ENCODE results near the gene NPAS1.

The NPAS1 gene

DNA sequence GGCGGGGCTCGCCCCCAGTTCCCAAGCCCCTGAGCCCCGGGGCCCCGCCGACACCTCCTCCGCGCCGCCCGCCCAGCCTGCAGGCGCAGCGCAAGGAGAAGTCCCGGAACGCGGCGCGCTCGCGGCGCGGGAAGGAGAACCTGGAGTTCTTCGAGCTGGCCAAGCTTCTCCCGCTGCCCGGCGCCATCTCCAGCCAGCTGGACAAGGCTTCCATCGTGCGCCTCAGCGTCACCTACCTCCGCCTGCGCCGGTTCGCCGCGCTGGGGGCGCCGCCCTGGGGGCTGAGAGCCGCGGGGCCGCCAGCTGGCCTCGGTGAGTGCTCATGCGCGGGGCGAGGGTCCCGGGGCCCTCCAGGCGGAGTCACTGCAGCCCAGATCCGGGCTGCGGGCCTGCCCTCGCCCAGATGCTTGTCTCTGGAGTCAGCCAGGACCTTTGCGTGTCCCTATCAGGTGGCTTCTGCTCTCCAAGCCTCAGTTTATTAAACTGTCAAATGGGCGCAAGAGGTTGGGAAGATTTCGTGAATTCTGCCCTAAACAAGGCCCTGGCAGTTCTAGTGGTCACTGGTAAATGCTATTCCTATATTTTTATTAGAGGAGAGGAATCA lies 2.0 kb downstream of the NPAS1 start:
- no peak for DNase-seq

DNA sequence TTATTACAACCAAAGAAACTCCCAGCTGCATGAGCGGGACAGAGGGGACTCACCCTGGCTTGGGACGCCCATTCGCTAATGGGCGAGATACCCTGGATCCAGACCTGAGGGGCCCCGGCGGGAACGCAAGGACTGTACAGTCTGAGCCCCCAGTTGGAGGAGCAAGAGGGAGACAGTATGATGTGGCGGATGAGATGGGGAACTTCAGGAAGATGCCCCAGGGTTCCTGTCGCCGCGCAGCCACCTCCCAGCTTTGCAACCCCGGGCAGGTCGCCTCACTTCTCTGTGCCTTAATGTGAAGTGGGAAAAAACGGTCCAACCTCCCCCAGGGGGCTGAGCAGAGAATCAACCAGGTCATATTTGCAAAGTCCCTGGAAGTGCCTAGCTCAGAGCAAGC lies 2.5 kb downstream of the NPAS1 start:
- DNase-seq: no peak

DNA sequence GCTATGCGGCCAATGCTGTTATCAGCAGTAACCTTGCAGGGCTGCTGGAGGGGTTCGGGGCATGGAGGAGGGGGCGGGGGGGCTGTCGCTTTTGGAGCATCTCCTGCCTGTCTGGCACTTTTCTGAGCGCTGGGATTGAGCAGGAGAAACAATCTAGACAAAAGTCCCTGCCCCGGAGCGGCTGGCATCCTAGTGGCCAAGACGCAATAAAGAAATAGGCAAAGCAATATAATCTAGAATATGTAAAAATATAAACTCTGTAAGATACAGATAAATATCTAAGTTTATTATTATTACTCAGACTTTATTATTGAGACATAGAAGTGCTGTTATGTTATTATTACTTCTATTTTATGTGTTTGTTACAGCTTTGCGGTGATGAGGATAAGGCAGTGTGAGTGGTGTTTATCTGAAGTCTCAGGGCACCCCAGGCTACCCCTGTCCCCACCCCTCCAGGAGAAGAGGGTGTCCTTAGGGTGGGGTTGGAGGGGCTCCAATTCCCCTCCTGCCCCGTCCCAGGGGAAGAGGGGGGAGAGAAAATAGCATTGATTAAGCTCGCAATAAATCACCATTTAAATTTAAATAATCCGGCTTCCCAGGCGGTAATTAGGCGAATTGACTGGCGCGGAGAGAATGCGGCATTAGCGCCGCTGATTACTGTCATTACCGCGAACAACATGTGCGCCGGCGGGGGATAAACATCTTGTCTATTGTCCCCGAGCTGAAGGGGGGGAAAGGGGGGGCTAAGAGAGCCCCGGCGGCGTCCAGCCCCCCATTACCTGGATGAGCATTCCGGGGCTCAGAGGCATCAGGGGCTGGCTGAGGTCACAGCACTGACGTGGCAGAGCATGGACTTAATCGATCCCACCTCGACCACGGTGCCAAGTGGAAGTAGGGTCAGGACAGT lies 3.2 kb downstream of the NPAS1 start:
- DNase-seq: peak; percentile 56

DNA sequence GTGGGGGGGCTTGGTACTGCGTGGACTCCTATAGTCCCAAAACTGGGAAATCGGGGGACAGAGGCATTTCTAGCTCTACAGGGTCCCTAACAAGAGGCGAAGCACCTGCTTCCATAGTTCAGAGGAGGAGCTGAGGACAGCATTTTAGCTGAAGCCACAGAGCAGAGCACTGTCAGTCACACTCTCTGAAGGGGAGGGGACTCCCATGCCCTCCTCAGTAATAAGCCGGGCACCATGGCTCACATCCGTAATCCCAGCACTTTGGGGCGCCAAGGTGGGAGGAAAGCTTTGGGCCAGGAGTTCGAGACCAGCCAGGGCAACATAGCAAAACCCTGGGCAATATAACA lies 3.8 kb downstream of the NPAS1 start:
- no peak for DNase-seq

DNA sequence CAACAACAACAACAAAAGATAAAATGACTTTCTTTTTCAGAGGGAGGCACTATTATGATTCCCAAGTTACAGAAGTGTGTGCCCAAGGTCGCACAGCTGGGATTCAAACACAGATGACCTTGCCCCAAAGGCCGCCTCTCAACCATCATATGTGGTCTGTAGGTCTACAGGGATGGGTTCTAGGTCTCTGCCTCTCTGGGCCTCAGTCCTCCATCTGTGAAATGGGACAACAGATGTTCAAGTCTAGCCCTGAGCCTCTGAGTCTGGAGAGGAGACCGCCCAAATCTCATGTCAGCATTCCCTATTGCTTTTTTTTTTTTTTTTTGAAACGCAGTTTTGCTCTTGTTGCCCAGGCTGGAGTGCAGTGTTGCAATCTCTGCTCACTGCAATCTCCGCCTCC lies 4.9 kb downstream of the NPAS1 start:
- no peak for DNase-seq

- DNase-seq: no peak
Measured at GRCh38 chr19:47026156-47026555, 6.5 kb downstream of the NPAS1 start.

- DNase-seq: no peak
Measured at GRCh38 chr19:47026889-47027288, 7.3 kb downstream of the NPAS1 start.

- no peak for DNase-seq
Measured at GRCh38 chr19:47027586-47028088, 8.0 kb downstream of the NPAS1 start.

GRCh38 chr19:47028195-47028601 lies 8.6 kb downstream of the NPAS1 start:
- peak; percentile 36 for DNase-seq

DNA sequence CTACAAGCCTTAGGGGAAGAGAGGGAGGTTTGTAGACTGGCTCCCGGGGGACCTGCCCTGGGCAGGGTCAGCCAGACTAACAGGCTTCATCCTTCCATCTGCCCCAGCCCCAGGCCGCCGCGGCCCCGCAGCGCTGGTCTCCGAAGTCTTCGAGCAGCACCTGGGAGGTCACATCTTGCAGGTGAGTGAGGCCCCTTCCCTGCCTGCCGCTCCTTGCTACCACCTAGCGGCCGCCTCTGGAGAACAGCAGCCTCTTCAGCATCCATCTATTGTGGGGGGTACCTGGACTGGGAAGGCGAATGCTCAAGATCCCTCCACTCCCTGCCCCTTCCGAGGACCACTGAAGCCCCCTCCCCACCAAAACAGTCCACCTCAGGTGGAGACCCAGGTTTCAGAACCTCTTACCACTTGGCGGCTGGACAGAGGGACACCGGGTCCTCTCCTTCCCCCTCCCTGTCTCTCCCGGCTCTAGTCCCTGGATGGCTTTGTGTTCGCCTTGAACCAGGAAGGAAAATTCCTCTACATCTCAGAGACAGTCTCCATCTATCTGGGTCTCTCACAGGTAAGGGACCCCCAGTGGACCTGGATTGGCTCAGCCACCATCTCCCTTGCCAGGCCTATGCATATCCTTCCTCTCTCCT lies 12.7 kb downstream of the NPAS1 start:
- DNase-seq: peak; percentile 43

DNA sequence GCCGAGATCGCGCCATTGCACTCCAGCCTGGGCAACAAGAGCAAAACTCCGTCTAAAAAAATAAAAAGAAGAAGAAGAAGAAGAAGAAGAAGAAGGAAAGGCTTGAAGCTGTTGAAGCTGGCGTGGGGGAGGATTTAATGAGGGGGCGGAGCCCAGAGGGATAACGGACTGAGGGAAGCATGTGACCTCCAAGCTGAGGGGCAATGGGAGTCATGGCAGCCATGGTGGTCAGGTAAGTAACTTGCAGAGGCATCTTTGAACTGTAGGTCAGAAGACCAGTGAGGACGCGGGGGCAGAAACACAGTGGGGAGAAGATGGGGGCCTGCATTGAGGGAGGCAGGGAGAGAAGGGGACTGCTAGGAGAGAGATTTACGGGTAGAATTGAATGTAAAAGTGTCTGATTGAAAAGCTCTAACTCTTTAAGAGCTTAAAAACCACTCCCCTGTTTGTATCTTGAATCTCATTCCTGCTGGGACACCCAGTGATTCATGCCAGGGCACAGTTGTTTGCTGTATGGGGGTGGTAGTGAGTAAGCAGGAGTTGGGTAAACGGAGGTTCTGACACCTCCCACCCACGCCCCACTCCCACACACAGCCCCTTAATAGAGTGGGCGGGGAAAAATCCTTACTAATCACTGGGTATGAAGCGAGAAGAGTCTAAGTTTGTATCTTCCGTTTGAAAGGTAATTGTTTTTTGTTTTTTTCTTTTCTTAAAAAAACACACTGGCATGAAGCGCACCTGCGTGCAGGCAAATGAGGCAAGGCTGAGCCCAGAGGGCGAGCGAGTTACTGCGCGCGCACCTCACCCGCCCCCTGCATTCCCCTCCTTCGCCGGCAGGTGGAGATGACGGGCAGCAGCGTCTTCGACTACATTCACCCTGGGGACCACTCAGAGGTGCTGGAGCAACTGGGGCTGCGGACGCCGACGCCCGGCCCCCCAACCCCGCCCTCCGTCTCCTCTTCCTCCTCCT lies 15.8 kb downstream of the NPAS1 start:
- DNase-seq: peak; percentile 77

- peak; percentile 67 for DNase-seq
Measured at GRCh38 chr19:47036097-47036651, 16.5 kb downstream of the NPAS1 start.

- DNase-seq: no peak
Measured at GRCh38 chr19:47037766-47038165, 18.1 kb downstream of the NPAS1 start.

DNA sequence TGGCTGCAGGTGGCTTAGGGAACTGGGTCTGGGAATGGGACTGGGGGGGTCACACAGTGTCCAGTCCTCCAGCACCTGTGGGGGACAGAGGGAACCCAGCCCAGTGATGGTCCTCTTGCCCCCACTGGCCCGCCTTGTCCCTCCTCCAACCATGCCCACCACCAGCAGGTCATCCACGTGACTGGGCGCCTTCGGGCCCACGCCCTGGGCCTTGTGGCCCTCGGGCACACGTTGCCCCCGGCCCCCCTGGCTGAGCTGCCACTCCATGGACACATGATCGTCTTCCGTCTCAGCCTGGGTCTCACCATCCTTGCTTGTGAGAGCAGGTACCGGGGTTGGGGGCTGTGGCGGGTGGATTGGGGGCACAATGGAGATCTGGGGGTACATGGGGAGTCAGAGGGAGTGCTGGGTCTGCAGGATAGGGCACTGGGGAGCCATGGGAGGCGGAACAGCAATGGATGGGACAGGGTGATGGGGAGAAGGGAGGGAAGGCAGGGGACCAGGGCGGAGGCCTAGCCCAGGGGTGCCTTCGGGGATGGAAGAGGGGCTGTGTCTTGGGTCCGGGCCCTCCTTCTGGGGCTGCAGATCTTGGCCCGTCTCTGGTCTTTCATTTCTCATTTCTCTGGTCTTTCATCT lies 19.7 kb downstream of the NPAS1 start:
- no peak for DNase-seq

DNA sequence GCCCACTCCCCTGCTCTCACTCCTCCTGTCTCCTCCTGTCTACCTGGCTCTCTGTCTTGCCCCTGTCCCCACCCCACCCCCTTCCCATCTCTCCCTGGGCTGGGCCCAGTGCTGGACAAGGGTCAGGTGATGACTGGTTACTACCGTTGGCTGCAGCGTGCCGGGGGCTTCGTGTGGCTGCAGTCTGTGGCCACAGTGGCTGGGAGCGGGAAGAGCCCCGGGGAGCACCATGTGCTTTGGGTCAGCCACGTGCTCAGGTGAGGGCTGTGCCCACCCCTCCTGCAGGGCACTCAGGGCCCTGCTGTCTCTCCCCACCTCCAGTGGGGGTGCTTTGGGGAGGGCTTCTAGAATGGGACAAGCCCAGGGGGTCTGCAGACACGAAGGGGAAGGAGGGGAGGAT lies 21.2 kb downstream of the NPAS1 start:
- no peak for DNase-seq

DNA sequence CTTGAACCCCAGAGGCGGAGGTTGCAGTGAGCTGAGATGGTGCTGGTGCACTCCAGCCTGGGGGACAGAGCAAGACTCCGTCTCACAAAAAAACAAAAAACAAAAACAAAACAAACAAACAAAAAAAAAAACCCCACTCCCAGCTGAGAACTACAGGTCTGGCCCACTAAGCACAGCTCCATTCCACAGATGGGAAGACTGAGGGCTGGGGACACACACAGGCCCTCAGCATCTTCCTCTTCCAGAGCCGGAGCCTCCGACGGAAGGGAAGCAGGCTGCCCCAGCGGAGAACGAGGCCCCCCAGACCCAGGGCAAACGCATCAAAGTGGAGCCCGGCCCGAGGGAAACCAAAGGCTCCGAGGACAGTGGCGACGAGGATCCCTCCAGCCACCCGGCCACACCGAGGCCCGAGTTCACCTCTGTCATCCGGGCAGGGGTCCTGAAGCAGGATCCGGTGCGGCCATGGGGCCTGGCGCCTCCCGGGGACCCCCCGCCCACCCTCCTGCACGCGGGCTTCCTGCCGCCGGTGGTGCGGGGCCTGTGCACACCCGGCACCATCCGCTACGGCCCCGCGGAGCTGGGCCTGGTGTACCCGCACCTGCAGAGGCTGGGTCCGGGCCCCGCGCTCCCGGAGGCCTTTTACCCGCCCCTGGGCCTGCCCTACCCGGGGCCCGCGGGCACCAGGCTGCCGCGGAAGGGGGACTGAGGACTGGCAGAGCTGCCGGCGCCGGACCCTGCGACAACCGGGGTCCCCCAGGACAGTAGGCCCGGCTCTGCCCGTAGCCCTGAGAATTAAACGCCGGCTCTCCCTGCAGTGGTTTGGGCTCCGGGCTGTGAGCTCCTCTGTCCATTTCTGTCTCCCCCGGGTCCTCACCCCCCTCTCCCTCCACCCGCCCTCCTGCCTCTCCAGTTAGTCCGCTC lies 25.6 kb downstream of the NPAS1 start:
- no peak for DNase-seq

- DNase-seq: no peak
Measured at GRCh38 chr19:47045867-47046470, 26.3 kb downstream of the NPAS1 start.

DNA sequence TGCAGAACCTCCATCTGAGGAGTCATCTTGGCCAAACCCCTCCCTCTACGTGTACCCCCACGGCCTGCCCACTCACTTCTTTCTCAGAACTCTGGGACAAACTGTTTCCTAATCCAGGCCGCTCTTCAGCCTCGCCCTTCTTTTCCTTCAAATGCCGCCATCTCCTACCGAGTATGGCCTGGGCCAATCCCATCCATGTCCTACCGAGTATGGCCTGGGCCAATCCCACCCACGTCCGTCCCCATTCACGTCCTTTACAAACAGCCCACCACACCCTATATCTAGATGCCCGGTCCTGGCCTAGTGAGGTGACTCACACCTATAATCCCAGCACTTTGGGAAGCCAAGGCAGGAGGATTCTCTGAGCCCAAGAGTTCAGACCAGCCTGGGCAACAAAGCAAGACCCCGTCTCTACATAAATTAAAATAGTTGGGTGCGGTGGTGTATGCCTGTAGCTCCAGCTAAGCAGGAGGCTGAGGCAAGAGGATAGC lies 27.7 kb downstream of the NPAS1 start:
- no peak for DNase-seq

DNA sequence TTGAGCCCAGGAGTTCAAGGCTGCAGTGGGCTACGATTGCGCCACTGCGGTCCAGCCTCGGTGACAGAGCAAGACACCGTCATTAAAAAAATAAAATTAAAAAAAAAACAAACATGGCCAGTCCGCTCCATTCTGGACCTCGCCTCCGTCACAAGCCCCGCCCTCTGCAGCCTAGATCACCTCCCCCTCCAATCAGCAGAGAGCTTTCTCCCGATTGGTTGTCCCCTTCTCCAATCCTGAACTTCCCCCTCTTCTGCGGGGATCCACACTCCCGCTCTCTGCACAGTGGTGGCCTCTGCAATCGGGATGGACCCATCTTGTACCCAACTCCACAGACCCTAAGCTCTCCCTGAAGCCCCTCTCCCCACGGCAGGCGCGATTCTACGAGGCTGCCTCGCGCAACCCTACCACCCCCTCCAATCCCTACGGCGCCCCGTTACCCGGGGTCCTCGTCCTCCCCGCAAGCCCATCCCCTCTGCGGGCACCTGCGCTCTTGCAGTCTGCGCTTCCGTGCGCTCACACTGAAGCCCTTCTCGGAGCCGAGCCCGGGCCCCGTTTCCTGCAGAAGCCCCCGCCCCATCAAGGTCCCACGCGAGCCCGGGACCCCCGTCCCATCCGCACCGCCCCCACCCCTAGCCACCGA lies 28.2 kb downstream of the NPAS1 start:
- DNase-seq: peak; percentile 73

DNA sequence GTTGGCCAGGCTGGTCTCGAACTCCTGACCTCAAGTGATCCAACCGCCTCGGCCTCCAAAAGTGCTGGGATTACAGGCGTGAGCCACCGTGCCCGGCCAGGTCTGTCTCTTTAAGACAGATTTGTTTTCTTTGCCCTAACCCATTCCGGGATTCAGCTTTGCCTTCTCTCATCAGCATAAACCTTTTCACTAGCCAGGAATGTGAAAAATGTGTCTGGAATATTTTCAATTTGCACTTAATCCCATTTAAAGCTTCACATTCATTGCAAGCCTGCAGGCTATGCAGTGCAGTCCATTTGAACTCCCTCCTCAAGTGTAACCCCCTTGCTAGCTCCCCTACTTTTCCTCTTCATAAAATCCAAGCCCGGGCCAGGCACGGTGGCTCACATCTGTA lies 29.7 kb downstream of the NPAS1 start:
- DNase-seq: no peak

Measured in COR-L47 (cell line).